Glutamatergic neuron (in vitro differentiated cells): ENCODE measurements around the gene FBXO8. TPM values are rescaled to one million over a fixed set of nuclear protein-coding genes. Genes with fewer than 3 reads are reported as not detected.

Experiments
- DNase-seq: peaks from one replicate; pipeline ENCODE4 v3.0.0; 2022
- H3K27ac Mint-ChIP-seq: one replicate; pipeline ENCODE4 v1.8.0; 2020; ENCODE audit warnings: mild to moderate bottlenecking, mixed read lengths, inconsistent platforms; ENCODE audit not compliant: unreplicated experiment
- H3K27me3 Mint-ChIP-seq: one replicate; pipeline ENCODE4 v1.8.0; 2020; ENCODE audit warnings: mild to moderate bottlenecking, moderate library complexity, mixed read lengths, inconsistent platforms; ENCODE audit not compliant: unreplicated experiment
- H3K36me3 Mint-ChIP-seq: one replicate; pipeline ENCODE4 v1.8.0; 2020; ENCODE audit warnings: mild to moderate bottlenecking, mixed read lengths, inconsistent platforms; ENCODE audit not compliant: unreplicated experiment
- H3K4me1 Mint-ChIP-seq: one replicate; pipeline ENCODE4 v1.8.0; 2020; ENCODE audit warnings: mild to moderate bottlenecking, low read depth, mixed read lengths, inconsistent platforms; ENCODE audit not compliant: unreplicated experiment
- H3K4me3 Mint-ChIP-seq: one replicate; pipeline ENCODE4 v1.8.0; 2020; ENCODE audit warnings: mild to moderate bottlenecking, mixed read lengths, inconsistent platforms; ENCODE audit not compliant: unreplicated experiment
- H3K9me3 Mint-ChIP-seq: one replicate; pipeline ENCODE4 v1.8.0; 2020; ENCODE audit warnings: mild to moderate bottlenecking, moderate library complexity, mixed read lengths, inconsistent platforms; ENCODE audit not compliant: unreplicated experiment
- total RNA-seq: library from RNA; stranded (reverse); fragmentation: NEBNext Ultra II Directional; extraction: Animal tissue kit (Norgen Biotek cat#: 25700); gene quantifications from one replicate; pipeline ENCODE4 v1.2.1, GENCODE V29; 2021; ENCODE audit not compliant: unreplicated experiment
- TF ChIP-seq, protein P1 (sequence below): fragments of 200-600 bp; sonication (generic); IDR thresholded peaks from one replicate; pipeline ENCODE4 v1.5.0; 2021; ENCODE audit not compliant: partially characterized antibody, unreplicated experiment

The FBXO8 gene
- total RNA-seq, 1 donor from 2014 or later: 23.1 TPM

DNA sequence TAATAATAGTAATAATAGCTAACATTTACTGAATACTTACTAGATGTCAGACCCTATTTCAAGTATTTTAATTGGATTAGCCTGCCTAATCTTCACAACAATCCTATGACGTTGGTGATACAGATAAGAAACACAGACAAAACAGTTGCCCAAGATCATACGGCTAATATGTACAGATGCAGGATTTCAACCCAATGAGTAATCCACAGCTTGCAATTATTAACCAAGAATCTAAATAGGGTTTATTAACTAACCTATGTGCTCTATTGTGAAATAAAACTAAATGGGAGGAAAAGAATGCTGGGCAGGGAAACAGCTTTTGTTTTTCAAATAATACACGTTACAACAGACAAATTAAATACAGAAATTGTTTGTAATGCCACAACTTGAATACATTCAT, 23.4 kb downstream of the FBXO8 start:
- H3K4me3 Mint-ChIP-seq: no peak overlapping the region
- H3K27ac Mint-ChIP-seq: no peak overlapping the region
- peaks cover 1% of the 10 kb centered on the region for H3K9me3 Mint-ChIP-seq
- no peak for DNase-seq
- H3K27me3 Mint-ChIP-seq: peaks cover 2% of the 10 kb centered on the region
- TF ChIP-seq, protein P1, sequence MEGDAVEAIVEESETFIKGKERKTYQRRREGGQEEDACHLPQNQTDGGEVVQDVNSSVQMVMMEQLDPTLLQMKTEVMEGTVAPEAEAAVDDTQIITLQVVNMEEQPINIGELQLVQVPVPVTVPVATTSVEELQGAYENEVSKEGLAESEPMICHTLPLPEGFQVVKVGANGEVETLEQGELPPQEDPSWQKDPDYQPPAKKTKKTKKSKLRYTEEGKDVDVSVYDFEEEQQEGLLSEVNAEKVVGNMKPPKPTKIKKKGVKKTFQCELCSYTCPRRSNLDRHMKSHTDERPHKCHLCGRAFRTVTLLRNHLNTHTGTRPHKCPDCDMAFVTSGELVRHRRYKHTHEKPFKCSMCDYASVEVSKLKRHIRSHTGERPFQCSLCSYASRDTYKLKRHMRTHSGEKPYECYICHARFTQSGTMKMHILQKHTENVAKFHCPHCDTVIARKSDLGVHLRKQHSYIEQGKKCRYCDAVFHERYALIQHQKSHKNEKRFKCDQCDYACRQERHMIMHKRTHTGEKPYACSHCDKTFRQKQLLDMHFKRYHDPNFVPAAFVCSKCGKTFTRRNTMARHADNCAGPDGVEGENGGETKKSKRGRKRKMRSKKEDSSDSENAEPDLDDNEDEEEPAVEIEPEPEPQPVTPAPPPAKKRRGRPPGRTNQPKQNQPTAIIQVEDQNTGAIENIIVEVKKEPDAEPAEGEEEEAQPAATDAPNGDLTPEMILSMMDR: no peak
- H3K36me3 Mint-ChIP-seq: no peaks in the 10 kb centered on the region
- H3K4me1 Mint-ChIP-seq: peaks cover 21% of the 10 kb centered on the region

DNA sequence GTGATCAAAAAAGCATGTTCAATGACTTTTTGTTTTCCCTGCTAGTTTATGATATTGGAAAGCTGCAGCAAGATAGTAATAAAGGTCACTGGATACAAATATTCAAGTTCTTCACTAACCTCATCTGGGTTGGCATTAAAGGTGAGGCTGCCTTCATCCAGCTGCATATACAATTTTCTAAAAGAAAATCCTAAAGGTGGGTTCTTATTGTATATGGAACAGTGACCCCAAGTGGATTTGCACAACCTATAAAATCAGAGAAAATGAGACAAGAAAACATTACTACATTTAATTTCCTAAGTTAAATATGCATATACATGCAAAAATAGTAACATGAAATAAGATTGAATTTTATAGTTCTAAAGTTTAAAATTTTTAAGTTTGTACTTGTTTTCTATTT, 23.9 kb downstream of the FBXO8 start:
- no peak overlapping the region for H3K4me3 Mint-ChIP-seq
- peaks cover 1% of the 10 kb centered on the region for H3K9me3 Mint-ChIP-seq
- no peaks in the 10 kb centered on the region for H3K36me3 Mint-ChIP-seq
- TF ChIP-seq, protein P1: no peak
- peaks cover 17% of the 10 kb centered on the region for H3K4me1 Mint-ChIP-seq
- H3K27ac Mint-ChIP-seq: no peak overlapping the region
- peaks cover 2% of the 10 kb centered on the region for H3K27me3 Mint-ChIP-seq
- no peak for DNase-seq

DNA sequence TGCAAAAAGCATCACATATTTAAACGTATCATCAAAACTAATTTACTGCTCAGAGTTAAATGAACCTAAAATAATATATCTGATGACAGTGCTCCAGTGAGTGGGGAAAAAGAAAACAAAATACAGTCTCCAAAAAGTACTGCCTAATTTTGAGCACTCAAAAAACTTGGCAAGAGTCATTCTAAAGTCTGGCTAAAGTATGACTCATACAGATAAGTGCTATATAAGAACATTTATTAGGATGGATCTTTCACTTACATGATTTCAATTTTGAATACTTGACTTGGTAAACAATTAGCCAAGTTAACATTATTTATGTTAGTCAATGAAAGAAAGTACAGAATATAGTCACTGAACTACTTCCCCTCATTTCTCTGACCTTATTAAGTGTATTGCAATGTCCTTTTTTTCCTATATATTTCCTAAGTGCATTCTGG, 27.2 kb downstream of the FBXO8 start:
- H3K9me3 Mint-ChIP-seq: peaks cover 1% of the 10 kb centered on the region
- TF ChIP-seq, protein P1: no peak
- peaks cover 5% of the 10 kb centered on the region for H3K4me1 Mint-ChIP-seq
- no peaks in the 10 kb centered on the region for H3K27me3 Mint-ChIP-seq
- no peaks in the 10 kb centered on the region for H3K36me3 Mint-ChIP-seq
- H3K27ac Mint-ChIP-seq: no peak overlapping the region
- H3K4me3 Mint-ChIP-seq: no peak overlapping the region
- no peak for DNase-seq

DNA sequence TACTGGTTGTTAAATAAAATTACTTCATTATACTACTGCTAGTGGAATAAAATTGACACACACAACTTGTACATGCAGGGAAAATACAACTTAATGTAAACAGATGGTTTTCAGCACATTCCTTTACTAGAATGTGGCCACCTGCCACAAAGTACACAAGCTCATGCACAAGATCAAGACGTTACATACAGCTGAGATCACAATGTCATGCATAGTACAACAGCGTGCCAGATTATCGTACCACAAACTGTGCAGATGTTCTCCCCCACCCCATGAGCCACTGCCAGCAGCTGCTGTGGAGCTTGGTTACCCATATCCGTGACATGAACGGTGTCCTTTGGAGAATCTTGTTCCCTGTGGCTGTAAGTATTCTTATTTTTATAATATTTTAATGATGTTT, 27.7 kb downstream of the FBXO8 start:
- H3K9me3 Mint-ChIP-seq: peaks cover 1% of the 10 kb centered on the region
- peaks cover 5% of the 10 kb centered on the region for H3K4me1 Mint-ChIP-seq
- H3K27me3 Mint-ChIP-seq: no peaks in the 10 kb centered on the region
- TF ChIP-seq, protein P1: no peak
- no peaks in the 10 kb centered on the region for H3K36me3 Mint-ChIP-seq
- no peak overlapping the region for H3K4me3 Mint-ChIP-seq
- peak; percentile 23 for DNase-seq
- H3K27ac Mint-ChIP-seq: no peak overlapping the region

DNA sequence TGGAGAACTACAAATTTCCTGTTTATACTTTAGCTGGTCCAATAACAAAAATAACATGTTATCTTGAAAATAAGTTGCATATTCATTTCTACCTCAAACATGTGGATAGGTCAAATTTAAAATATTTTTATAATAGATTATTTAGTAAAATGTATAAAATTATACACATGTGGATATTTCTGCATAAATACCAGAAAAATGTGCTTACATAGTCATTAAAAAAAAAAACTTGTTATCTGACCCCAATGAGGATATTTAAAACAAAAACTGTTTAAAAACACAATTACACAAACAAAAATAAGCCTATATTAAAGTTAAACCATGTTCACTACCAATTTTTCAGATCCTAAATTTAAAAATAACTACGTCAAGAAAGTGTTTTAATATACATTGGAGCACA, 28.1 kb downstream of the FBXO8 start:
- Mint-ChIP-seq H3K27me3 (no peaks in the 10 kb centered on the region), H3K9me3 (peaks cover 1% of the 10 kb centered on the region), H3K36me3 (no peaks in the 10 kb centered on the region), H3K27ac (no peak overlapping the region), H3K4me1 (peaks cover 5% of the 10 kb centered on the region), H3K4me3 (no peak overlapping the region)
- DNase-seq: no peak
- TF ChIP-seq, protein P1: no peak
